GM18499 (cell line): ENCODE measurements around the gene PRRC2B.
"Not testable (repeated sequence)": the region's sequence is repeated elsewhere in the genome, so short reads cannot be mapped to it uniquely, and the experiment has no call there.

ENCODE experiments used
- ATAC-seq: cut with Tn5 transposase; IDR thresholded peaks from one replicate; pipeline ENCODE4 v1.9.1; 2021; ENCODE audit warnings: moderate number of reproducible peaks; ENCODE audit not compliant: insufficient read depth, unreplicated experiment

The PRRC2B gene

GRCh38 chr9:131503626-131504465, 110.0 kb downstream of the PRRC2B start:
- no peak for ATAC-seq

DNA sequence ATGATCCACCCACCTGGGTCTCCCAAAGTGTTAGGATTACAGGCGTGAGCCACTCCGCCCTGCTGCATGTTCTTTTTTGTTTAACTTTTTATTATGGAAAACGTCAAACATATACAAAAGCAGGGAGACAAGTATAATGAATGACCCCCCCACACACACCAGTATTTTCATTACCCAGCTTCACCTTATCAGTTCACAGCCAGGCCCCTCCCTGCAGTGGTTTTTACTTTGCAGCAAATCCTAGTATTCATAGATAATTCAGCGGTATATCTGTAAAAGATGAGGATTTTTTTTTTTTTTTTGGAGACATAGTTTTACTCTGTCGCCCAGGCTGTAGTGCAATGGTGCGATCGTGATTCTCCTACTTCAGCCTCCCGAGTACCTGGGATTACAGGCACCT, 111.1 kb downstream of the PRRC2B start:
- no peak for ATAC-seq

GRCh38 chr9:131511416-131511815, 117.5 kb downstream of the PRRC2B start:
- ATAC-seq: no peak

GRCh38 chr9:131511880-131512279, 118.0 kb downstream of the PRRC2B start:
- no peak for ATAC-seq

- no peak for ATAC-seq
These were observed 119.3 kb downstream of the PRRC2B start for GRCh38 chr9:131513177-131513576.

GRCh38 chr9:131515559-131516031, 121.7 kb downstream of the PRRC2B start:
- ATAC-seq: not testable (repeated sequence)

DNA sequence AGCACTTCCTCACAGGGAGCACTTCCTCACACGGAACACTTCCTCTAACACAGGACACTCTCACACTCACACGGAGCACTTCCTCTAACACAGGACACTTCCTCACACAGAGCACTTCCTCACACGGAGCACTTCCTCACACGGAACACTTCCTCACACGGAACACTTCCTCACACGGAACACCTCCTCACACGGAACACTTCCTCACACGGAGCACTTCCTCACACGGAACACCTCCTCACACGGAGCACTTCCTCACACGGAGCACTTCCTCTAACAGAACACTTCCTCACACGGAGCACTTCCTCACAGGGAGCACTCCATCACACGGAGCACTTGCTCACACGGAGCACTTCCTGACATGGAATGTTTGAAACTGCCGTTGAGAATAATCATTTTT, 122.2 kb downstream of the PRRC2B start:
- ATAC-seq: no peak

DNA sequence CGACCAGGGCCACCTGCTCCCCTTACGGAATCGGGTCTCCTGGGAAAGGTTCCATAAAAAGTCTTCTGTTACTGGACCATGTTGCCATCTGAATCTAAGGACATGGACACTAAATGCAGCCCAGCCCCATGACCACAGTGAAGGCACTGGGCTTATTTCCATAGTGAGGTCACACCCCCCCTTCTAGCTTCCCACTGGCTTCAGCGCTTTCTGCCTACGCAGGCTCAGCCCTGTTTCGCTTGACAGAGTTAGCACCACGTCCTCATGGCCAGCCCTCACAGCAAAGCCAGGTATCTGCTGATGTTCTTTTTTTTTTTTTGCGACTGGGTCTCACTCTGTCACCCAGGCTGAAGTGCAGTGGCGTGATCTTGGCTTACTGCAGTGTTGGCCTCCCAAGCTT, 123.0 kb downstream of the PRRC2B start:
- ATAC-seq: no peak

DNA sequence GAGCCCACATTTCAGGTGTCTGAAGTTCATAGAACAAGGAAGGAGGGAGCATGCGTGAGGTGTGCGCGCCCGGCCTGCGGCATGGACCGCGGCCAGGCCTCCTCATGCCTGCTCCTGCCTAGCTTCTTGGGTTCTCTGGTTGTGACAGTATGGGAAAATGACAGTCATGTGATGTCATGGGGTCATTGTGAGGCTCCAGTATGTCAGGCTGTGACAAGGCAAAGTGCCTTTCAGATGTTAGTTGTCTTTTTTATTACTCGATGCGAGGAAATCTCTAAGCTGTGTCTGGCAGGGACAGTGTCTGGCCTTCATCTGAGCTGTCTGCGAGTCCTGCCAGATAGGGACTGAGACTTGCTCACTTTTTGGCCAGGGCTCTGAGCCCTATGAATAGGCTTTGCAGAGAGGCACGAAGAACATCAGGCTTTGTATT, 123.9 kb downstream of the PRRC2B start:
- no peak for ATAC-seq

DNA sequence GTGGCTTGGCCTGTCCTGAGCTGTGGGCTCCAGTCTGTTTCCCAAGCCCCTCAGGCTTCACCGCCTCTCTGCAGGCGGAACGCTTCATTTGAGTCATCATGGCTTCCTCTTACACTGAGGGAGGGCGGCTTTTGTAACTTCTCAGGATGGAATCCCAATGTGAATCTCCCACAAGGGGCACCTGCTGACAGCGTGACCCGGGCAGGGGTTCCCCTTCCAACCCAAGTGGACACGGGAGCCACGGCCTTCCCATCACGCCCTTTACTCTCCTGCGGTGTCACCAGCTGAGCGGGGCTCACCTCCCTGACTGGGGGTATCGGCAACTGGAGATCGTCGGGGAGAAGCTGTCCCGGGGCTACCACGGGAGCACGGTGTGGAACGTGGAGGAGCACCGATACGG, 124.7 kb downstream of the PRRC2B start:
- no peak for ATAC-seq

GRCh38 chr9:131520503-131520902, 126.6 kb downstream of the PRRC2B start:
- no peak for ATAC-seq

GRCh38 chr9:131521203-131521602, 127.3 kb downstream of the PRRC2B start:
- no peak for ATAC-seq

- no peak for ATAC-seq
These were observed 127.9 kb downstream of the PRRC2B start for GRCh38 chr9:131521822-131522221.

- no peak for ATAC-seq
These were observed 128.6 kb downstream of the PRRC2B start for GRCh38 chr9:131522257-131523085.

DNA sequence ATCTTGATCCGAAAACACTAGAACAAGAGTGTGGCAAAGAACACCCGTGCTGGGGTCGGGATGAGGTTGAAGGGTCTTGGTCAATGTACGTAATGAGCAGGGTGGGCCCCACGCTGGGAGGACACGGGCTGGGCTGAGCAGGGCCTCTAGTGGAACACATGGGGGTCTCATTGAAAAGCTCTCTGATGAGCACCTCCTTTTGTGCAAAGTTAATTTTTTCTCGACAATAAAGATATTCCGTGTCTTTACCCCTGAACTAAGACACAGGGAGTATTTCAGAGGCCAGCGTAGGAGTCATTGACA, 129.2 kb downstream of the PRRC2B start:
- ATAC-seq: no peak

DNA sequence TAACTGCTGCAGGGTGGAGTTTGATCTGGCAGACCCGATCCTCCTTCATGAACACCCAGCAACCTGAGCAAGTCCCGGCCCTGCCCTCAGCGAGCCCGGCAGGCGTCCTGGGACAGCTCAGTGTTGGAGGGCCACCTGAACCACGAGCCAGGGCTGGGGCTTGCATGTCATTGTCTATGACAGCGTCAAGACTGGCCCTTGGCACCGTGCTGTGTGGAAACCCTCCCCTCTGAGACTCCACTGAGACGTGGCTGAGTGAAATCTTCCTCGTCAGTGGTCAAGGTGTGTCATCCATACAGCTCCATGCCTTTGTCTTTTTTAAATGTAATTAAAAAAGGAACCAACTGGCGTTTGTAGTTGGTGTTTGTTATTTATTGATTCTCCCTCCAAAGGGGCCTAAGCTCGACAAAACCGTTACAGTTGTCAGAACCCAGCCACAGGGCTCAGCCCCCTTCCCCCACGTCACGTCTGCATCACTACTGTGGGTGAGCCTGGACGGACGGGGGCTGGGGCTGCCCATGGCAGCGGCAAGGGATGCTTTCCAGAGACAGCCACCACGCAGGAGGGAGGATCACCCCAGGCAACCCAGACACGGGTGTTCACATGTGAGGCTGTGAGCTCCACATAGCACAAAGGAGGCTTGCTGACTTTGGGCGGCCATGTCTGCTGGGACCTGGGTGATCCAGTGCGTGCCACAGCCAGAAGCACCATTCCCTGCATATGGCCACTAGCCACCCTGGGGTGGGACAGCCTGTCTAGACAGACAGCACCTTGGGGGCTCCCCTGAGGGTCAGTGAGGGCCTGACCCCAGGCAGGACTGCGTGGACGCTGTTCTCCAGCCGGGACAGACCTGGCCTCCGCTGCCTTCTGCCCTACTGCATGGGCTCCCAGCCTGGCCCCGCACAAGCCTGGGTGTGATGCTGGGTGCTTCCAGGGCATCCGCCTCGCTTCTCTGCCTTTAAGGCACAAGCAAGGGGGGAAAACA, 129.9 kb downstream of the PRRC2B start:
- ATAC-seq: no peak

- no peak for ATAC-seq
These were observed 130.9 kb downstream of the PRRC2B start for GRCh38 chr9:131524665-131525315.

- no peak for ATAC-seq
These were observed 132.0 kb downstream of the PRRC2B start for GRCh38 chr9:131525643-131526565.

DNA sequence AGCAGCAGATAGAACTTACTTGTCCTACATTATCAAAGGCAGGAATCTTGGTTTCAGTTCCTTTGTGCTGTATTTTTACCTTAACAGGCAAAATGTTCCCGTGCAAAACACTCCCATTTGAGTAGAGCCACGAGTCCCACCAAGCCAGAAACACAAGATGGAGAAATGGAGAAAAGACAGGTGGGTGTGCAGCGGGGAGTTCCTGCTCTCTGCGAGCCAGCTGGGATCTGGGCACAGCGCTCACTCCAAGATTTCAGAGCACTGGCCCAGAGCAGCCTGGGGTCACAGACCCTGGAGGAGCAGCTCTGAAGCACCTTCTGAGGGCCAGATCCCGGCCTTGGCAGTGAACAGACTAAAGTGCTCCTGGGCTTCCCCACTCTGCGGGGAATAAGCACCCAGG, 134.3 kb downstream of the PRRC2B start:
- ATAC-seq: no peak
